Measurements from ENCODE around the gene TFAM.

TFAM gene

DNA sequence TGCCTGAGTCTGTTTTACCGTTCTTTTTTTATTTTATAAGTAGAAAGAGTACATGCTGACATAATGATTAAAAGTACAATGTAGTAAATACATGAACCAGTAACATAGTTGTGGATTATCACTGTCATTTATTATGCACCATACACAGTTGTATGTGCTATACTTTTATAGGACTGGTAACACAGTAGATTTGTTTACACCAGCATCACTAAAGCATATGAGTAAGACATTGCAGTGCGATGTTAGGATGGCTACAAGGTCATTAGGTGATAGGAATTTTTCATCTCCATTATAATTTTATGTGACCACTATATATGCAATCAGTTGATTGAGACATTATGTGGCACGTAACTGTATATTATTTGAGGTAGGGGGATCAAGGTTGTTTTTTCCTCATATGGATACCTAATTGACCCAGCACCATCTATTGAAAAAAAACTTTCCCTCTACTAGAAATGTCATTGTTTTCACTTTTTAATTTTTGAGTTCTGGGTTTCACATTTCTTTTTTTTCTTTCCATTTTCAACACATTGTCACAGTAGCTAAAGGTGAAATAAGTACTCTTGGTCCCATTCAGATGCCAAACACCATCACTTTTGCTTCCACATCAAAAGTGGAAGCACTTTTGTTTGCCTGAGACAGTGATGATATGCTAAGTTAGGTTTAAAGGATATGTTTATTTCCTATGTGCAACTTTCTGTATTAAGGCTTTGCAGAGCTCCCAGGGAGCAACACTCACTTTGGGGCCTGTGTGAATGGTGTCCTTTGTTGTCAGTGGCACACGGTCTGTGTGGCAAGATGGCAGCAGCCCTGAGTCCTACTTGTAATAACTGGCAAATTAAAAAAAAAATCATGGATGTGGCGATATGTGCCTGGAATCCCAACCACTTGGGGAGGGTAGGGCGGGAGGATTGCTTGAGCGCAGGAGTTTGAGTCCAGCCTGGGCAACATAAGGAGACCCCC is 33.3 kb upstream of the TFAM start:
- Histone ChIP-seq H3K36me3 (replicated peaks; ENCODE audit: low read depth, low read length) (no peaks in the 10 kb centered on the region), H3K79me2 (ENCODE audit: low read length) (peaks cover 30% of the 10 kb centered on the region), H3K4me3 (ENCODE audit: low read length) (no peak overlapping the region), H3K27me3 (ENCODE audit: low read depth, low read length) (no peaks in the 10 kb centered on the region), H3K4me2 (ENCODE audit: low read length) (no peak overlapping the region), H4K20me1 (ENCODE audit: insufficient read depth, low read length) (no peaks in the 10 kb centered on the region; the same call in 1 of the 2 replicates), H3K9ac (ENCODE audit: low read length) (no peak overlapping the region), H3K27ac (ENCODE audit: low read length) (no peak overlapping the region), H3K4me1 (ENCODE audit: low read length) (0 out of 2 replicates have a peak, but pooled peaks cover 4% of the 10 kb centered on the region), H2AFZ (ENCODE audit: low read depth, low read length) (no peak overlapping the region), H3K9me3 (ENCODE audit: insufficient read depth, low read length) (no peaks in the 10 kb centered on the region)
- TF ChIP-seq, protein P1, sequence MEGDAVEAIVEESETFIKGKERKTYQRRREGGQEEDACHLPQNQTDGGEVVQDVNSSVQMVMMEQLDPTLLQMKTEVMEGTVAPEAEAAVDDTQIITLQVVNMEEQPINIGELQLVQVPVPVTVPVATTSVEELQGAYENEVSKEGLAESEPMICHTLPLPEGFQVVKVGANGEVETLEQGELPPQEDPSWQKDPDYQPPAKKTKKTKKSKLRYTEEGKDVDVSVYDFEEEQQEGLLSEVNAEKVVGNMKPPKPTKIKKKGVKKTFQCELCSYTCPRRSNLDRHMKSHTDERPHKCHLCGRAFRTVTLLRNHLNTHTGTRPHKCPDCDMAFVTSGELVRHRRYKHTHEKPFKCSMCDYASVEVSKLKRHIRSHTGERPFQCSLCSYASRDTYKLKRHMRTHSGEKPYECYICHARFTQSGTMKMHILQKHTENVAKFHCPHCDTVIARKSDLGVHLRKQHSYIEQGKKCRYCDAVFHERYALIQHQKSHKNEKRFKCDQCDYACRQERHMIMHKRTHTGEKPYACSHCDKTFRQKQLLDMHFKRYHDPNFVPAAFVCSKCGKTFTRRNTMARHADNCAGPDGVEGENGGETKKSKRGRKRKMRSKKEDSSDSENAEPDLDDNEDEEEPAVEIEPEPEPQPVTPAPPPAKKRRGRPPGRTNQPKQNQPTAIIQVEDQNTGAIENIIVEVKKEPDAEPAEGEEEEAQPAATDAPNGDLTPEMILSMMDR (IDR thresholded peaks at IDR 0.05; ENCODE audit: low read depth, low read length), result no peak
- no peak for TF ChIP-seq EZH2phosphoT487 (IDR thresholded peaks at IDR 0.05; ENCODE audit: low read depth)

DNA sequence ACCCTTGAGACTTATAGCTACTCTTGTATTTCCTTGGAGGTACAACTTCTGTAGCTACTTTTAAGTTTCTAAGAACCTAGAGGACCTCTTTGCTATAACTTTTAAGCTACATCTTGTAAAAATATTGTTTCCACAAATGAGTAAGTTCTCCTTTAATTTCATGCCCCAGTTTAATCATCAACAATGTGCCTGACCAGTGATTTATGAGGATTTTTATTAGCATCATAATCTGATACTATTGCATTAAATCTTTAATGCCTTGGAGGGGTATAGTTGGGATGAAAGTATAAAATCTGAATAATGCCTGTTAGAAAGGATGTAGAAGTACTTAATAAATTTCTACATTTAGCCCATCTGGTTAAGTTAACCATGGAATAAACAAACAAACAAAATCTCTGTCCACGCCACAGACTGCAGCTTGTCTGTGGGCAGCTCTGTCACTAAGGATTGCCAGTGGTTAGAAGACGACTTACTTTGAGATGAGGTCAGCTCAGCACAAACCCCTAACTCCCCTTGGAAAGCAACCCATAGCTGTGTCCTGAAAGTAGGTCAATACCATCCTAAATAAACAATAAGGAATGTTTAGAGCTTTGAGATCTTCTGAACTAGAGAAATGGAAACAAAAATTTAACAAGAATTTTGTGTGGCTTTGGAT is 32.1 kb upstream of the TFAM start:
- Histone ChIP-seq H3K9ac (ENCODE audit: low read length) (no peak overlapping the region), H3K4me3 (ENCODE audit: low read length) (no peak overlapping the region), H3K27me3 (ENCODE audit: low read depth, low read length) (no peaks in the 10 kb centered on the region), H2AFZ (ENCODE audit: low read depth, low read length) (no peak overlapping the region), H4K20me1 (ENCODE audit: insufficient read depth, low read length) (no peaks in the 10 kb centered on the region; the same call in 1 of the 2 replicates), H3K4me2 (ENCODE audit: low read length) (no peak overlapping the region), H3K27ac (ENCODE audit: low read length) (no peak overlapping the region), H3K79me2 (ENCODE audit: low read length) (peaks cover 30% of the 10 kb centered on the region), H3K36me3 (replicated peaks; ENCODE audit: low read depth, low read length) (no peaks in the 10 kb centered on the region), H3K4me1 (ENCODE audit: low read length) (0 out of 2 replicates have a peak, but pooled peaks cover 4% of the 10 kb centered on the region), H3K9me3 (ENCODE audit: insufficient read depth, low read length) (no peaks in the 10 kb centered on the region)
- no peak for TF ChIP-seq EZH2phosphoT487 (IDR thresholded peaks at IDR 0.05; ENCODE audit: low read depth)
- TF ChIP-seq, protein P1 (IDR thresholded peaks at IDR 0.05; ENCODE audit: low read depth, low read length), result no peak

DNA sequence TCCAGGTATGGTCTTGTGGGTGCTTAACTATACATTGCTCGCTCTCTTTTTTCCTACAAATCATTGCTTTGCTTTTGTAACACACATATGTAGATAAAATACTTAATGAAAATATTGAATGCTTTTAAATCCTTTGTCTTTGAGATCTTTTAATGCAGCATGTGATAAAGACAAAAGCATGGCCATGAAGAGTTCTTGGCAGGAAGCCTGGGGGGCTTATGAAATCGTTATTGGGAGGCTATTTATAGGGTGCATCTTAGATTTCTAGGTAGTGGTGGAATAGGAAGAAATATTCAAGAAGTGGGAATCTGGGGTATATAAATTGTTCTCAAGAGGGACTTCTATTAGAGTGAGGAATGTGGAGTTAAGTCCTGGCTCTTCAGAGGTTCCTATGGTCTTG is 28.5 kb upstream of the TFAM start:
- Histone ChIP-seq H3K27ac (ENCODE audit: low read length) (no peak overlapping the region), H3K9ac (ENCODE audit: low read length) (no peak overlapping the region), H3K27me3 (ENCODE audit: low read depth, low read length) (no peaks in the 10 kb centered on the region), H3K79me2 (ENCODE audit: low read length) (peaks cover 12% of the 10 kb centered on the region), H2AFZ (ENCODE audit: low read depth, low read length) (no peak overlapping the region), H4K20me1 (ENCODE audit: insufficient read depth, low read length) (no peaks in the 10 kb centered on the region; the same call in 1 of the 2 replicates), H3K36me3 (replicated peaks; ENCODE audit: low read depth, low read length) (no peaks in the 10 kb centered on the region), H3K9me3 (ENCODE audit: insufficient read depth, low read length) (no peaks in the 10 kb centered on the region), H3K4me1 (ENCODE audit: low read length) (0 out of 2 replicates have a peak, but pooled peaks cover 4% of the 10 kb centered on the region), H3K4me2 (ENCODE audit: low read length) (no peak overlapping the region), H3K4me3 (ENCODE audit: low read length) (no peak overlapping the region)
- no peak for TF ChIP-seq EZH2phosphoT487 (IDR thresholded peaks at IDR 0.05; ENCODE audit: low read depth)
- TF ChIP-seq, protein P1 (IDR thresholded peaks at IDR 0.05; ENCODE audit: low read depth, low read length), result no peak

Measured in OCI-LY3 (cell line).